Keratinocyte (primary cell): ENCODE measurements around the gene RPS8.

ENCODE experiments used
- EZH2 ChIP-seq: IDR thresholded peaks from one replicate; pipeline ENCODE4 v1.6.1; 2012; ENCODE audit warnings: inconsistent platforms, mild to moderate bottlenecking, low read length, moderate library complexity
- TF ChIP-seq, protein P1 (sequence below), 3 experiments: IDR thresholded peaks in 1 of 3; conservative IDR thresholded peaks in 1 of 3; optimal IDR thresholded peaks in 1 of 3; 2 replicates in 2 of 3; 3 replicates in 1 of 3; pipeline versions ENCODE3 to v1.5.1; 2011; ENCODE audit warnings: low read length in 3 of 3, mild to moderate bottlenecking in 3 of 3, moderate library complexity in 2 of 3, control low read depth in 1 of 3, inconsistent platforms in 1 of 3; ENCODE audit not compliant: insufficient read depth in 2 of 3; ENCODE audit errors: extremely low read depth in 1 of 3

DNA sequence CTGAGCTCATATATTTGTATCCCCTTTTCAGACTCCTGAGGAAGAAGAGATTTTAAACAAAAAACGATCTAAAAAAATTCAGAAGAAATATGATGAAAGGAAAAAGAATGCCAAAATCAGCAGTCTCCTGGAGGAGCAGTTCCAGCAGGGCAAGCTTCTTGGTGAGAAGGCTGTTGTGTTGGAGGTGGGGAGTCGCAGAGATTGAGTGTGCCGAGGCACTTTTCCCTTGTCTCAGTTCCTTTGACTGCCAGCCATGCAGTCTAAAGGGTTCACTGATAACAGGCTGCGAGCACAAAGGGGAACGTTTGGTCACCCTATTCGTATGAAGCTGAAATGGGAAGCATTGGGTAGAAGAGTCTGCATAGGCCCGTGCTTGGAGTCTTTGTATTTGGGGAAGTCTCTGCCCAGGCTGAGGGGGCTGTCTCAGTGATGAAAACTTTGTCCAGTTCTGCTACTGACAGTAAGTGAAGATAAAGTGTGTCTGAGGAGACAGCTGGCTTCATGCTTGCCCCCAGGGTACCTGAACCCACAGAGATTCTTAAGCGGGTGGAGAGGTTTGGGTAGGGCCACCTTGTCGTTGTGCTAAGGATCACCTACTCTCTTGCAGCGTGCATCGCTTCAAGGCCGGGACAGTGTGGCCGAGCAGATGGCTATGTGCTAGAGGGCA, 2.8 kb downstream of the RPS8 start:
- TF ChIP-seq, protein P1, sequence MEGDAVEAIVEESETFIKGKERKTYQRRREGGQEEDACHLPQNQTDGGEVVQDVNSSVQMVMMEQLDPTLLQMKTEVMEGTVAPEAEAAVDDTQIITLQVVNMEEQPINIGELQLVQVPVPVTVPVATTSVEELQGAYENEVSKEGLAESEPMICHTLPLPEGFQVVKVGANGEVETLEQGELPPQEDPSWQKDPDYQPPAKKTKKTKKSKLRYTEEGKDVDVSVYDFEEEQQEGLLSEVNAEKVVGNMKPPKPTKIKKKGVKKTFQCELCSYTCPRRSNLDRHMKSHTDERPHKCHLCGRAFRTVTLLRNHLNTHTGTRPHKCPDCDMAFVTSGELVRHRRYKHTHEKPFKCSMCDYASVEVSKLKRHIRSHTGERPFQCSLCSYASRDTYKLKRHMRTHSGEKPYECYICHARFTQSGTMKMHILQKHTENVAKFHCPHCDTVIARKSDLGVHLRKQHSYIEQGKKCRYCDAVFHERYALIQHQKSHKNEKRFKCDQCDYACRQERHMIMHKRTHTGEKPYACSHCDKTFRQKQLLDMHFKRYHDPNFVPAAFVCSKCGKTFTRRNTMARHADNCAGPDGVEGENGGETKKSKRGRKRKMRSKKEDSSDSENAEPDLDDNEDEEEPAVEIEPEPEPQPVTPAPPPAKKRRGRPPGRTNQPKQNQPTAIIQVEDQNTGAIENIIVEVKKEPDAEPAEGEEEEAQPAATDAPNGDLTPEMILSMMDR (optimal IDR thresholded peaks at IDR 0.05 in 1 of 3, IDR thresholded peaks at IDR 0.05 in 1 of 3, conservative IDR thresholded peaks at IDR 0.05 in 1 of 3; ENCODE audit: extremely low read depth in 1 of 3, insufficient read depth in 2 of 3, low read length in 3 of 3) = no peak
- TF ChIP-seq EZH2 = no peak
